Mesangial cell (primary cell): ENCODE results near the gene XRCC3. TPM values are rescaled to one million over a fixed set of nuclear protein-coding genes. Genes with fewer than 3 reads are reported as not detected.

ENCODE experiments used
- total RNA-seq: library from RNA; depleted of rRNA; stranded (reverse); fragments of >200 nt; gene quantifications from 2 replicates; pipeline ENCODE4 v1.2.3, GENCODE V29; 2015

Gene XRCC3
- total RNA-seq = 5.1 and 43.0 TPM in 2 replicates

GRCh38 chr14:103715052-103716000 is at the start of gene XRCC3, which contains the start of gene ZFYVE21:
TSS of gene XRCC3 (minus strand) at chr14:103715451. CDS start at chr14:103711087, 4,364 bp downstream.
TSS of gene ZFYVE21 (plus strand) at chr14:103715810. CDS start at chr14:103715842, 32 bp downstream.

Other genes starting within 250 kb of the XRCC3 start
- gene CKB, start 192.6 kb downstream of the XRCC3 start, total RNA-seq = 137 and 447 TPM in 2 replicates
- 11.9 and 12.7 TPM in 2 replicates for gene TRMT61A, start 186.3 kb downstream of the XRCC3 start, total RNA-seq
- 16.0 and 26.4 TPM in 2 replicates for gene BAG5, start 152.8 kb downstream of the XRCC3 start, total RNA-seq
- gene COA8, start 152.5 kb downstream of the XRCC3 start, total RNA-seq = 20.2 and 46.9 TPM in 2 replicates
- gene KLC1, start 86.2 kb downstream of the XRCC3 start, total RNA-seq = 131 and 180 TPM in 2 replicates
- gene ZFYVE21, start 359 bp upstream of the XRCC3 start, total RNA-seq = 61.6 and 85.4 TPM in 2 replicates
- 3.9 and 11.7 TPM in 2 replicates for gene PPP1R13B, start 132.1 kb upstream of the XRCC3 start, total RNA-seq
- gene TDRD9, start 213.0 kb upstream of the XRCC3 start, total RNA-seq = 0.33 and 0.76 TPM in 2 replicates
- not detected in 2 replicates for gene RD3L, start 227.1 kb upstream of the XRCC3 start, total RNA-seq